Effector memory CD8-positive, alpha-beta T cell (primary cell): Measurements from ENCODE around the gene SORBS1.
"Not testable (repeated sequence)": the region's sequence is repeated elsewhere in the genome, so short reads cannot be mapped to it uniquely, and the experiment has no call there.

Source experiments
- ATAC-seq: fragments of 150-1000 bp; cut with Tn5 transposase; replicated peaks from 2 replicates; pipeline ENCODE4 v1.10.0; 2021; ENCODE audit warnings: mild to moderate bottlenecking, moderate library complexity
- DNase-seq, 3 experiments: peaks; one replicate each; pipeline ENCODE4 v3.0.0; 2021
- H3K27ac Mint-ChIP-seq, 2 donors: one replicate each; pipeline ENCODE4 v1.8.0; 2022; ENCODE audit warnings: mild to moderate bottlenecking in 2 of 2, mixed read lengths in 2 of 2, moderate library complexity in 2 of 2
- H3K27me3 Mint-ChIP-seq, 2 donors: one replicate each; pipeline ENCODE4 v1.8.0; 2022; ENCODE audit warnings: mixed read lengths in 2 of 2
- H3K36me3 Mint-ChIP-seq: one replicate; pipeline ENCODE4 v1.8.0; 2022; ENCODE audit warnings: mild to moderate bottlenecking, moderate library complexity, mixed read lengths; ENCODE audit not compliant: insufficient read depth
- H3K4me1 Mint-ChIP-seq, 2 donors: one replicate each; pipeline ENCODE4 v1.8.0; 2022; ENCODE audit warnings: low read depth in 2 of 2, mixed read lengths in 2 of 2
- H3K4me3 Mint-ChIP-seq, 2 donors: one replicate each; pipeline ENCODE4 v1.8.0; 2022; ENCODE audit warnings: mild to moderate bottlenecking in 2 of 2, mixed read lengths in 2 of 2, moderate library complexity in 2 of 2
- H3K9me3 Mint-ChIP-seq, 2 donors: one replicate each; pipeline ENCODE4 v1.8.0; 2022; ENCODE audit warnings: mixed read lengths in 2 of 2

Gene SORBS1

DNA sequence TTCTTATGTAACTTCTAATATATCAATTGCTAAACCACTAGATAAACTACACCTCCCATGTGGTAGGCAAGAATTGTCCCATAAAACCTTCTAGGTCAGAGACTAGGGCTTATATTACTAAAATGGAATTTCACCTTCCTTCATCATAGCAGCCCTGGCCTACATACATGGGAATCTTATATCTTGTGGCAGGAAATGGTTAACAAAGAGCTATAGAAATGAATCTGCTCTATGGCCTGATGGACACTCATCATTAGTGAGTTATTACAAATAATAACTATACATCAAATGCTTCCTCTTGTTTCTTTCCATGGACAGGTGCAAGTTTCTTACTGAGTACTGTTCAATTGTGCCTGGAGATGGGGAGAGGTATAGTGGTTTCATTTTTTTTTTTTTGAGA lies 208.0 kb downstream of the SORBS1 start:
- DNase-seq (no peak), ATAC-seq (no peak)
- no peak overlapping the region for H3K27ac Mint-ChIP-seq
- H3K4me1 Mint-ChIP-seq: no peaks in the 10 kb centered on the region
- no peak overlapping the region for H3K4me3 Mint-ChIP-seq
- no peaks in the 10 kb centered on the region for H3K27me3 Mint-ChIP-seq
- no peaks in the 10 kb centered on the region for H3K9me3 Mint-ChIP-seq
- no peaks in the 10 kb centered on the region for H3K36me3 Mint-ChIP-seq

DNA sequence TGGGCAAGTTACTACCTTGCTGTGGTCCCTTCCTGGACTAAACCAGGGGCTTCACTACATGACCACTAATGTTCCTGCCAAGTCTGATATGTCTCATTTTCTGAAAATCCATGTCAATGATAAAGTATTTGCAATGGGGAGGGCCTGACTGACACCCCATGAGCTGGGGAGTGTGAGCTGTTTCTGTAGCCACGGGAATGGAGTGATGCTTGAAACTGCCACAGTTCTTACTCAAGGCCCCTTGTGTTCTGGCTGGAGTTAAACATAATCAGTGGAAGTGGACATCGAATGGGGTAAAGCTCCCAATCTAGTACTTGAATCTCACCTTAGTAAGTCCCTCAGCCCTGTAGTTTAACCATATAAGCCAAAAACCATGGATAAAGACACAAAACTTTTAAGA lies 208.5 kb downstream of the SORBS1 start:
- Mint-ChIP-seq H3K4me1 (no peaks in the 10 kb centered on the region), H3K4me3 (no peak overlapping the region), H3K9me3 (no peaks in the 10 kb centered on the region), H3K27ac (no peak overlapping the region), H3K27me3 (no peaks in the 10 kb centered on the region), H3K36me3 (no peaks in the 10 kb centered on the region)
- DNase-seq: no peak
- no peak for ATAC-seq

DNA sequence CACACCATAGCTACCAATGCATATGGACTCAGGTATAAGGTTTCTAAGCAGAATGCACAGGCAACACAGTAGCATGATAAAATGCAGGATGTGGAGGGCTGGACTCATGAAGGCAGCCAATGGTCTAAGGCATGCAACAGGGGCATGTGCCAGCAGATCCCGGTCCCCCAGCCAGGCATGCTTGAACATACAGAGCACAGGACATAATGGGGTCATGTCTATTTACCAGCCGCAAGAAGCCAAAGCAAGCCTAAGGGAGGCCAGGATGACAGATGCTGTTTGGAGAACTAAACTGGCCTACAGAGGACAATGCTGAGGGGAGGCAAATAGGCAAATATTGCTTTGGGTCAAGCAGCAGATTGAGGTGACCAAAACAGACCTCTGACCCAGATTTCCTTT lies 210.3 kb downstream of the SORBS1 start:
- DNase-seq (no peak), ATAC-seq (no peak)
- no peak overlapping the region for H3K27ac Mint-ChIP-seq

DNA sequence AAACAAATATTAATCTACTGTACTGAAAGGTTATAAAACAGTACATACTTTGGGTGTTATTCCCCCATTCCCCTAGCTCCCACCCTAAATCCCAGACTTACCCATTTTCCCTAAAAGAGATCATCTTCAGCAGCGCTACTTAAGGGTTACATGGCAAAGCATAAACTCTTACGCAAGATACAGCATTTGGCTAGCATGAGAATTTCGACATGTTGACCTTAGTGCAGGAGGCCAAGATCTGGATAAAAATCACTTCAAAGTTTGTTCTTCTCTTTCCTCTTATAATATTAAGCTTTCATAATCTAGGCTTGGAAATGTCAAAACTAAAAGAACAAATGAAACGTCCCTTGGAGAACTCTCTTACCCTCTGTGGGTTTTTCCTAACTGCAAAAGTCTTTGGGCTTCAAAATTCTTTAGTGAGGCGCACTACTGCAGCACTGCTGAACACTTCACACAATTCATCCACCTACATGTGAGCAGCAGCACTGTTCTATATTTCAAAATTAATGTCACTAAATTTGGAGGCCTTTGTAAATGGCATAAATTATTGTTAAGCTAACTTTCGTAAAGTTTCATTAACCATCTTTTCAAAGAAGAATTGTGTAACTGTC lies 210.8 kb downstream of the SORBS1 start:
- ATAC-seq (no peak), DNase-seq (no peak)
- Mint-ChIP-seq H3K36me3 (no peaks in the 10 kb centered on the region), H3K27me3 (no peaks in the 10 kb centered on the region), H3K4me1 (no peaks in the 10 kb centered on the region), H3K9me3 (no peaks in the 10 kb centered on the region), H3K27ac (no peak overlapping the region), H3K4me3 (no peak overlapping the region)

More for the DNA sequence above, 210.3 kb downstream of the SORBS1 start:
- H3K36me3 Mint-ChIP-seq: no peaks in the 10 kb centered on the region
- no peaks in the 10 kb centered on the region for H3K4me1 Mint-ChIP-seq
- no peak overlapping the region for H3K4me3 Mint-ChIP-seq
- H3K9me3 Mint-ChIP-seq: no peaks in the 10 kb centered on the region
- H3K27me3 Mint-ChIP-seq: no peaks in the 10 kb centered on the region

DNA sequence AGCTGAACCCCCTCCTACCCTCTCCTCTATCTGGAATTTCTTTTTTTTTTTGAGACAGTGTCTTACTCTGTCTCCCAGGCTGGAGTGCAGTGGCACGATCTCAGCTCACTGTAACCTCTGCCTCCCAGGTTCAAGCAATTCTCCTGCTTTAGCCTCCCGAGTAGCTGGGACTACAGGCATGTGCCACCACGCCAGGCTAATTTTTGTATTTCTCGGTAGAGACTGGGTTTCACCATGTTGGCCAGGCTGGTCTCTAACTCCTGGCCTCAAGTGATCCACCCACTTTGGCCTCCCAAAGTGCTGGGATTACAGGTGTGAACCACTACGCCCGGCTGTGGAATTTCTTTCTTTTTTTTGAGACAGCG lies 213.8 kb downstream of the SORBS1 start:
- H3K36me3 Mint-ChIP-seq, DNase-seq, H3K27me3 Mint-ChIP-seq, H3K4me1 Mint-ChIP-seq, H3K9me3 Mint-ChIP-seq, ATAC-seq, H3K27ac Mint-ChIP-seq, H3K4me3 Mint-ChIP-seq: not testable (repeated sequence)

DNA sequence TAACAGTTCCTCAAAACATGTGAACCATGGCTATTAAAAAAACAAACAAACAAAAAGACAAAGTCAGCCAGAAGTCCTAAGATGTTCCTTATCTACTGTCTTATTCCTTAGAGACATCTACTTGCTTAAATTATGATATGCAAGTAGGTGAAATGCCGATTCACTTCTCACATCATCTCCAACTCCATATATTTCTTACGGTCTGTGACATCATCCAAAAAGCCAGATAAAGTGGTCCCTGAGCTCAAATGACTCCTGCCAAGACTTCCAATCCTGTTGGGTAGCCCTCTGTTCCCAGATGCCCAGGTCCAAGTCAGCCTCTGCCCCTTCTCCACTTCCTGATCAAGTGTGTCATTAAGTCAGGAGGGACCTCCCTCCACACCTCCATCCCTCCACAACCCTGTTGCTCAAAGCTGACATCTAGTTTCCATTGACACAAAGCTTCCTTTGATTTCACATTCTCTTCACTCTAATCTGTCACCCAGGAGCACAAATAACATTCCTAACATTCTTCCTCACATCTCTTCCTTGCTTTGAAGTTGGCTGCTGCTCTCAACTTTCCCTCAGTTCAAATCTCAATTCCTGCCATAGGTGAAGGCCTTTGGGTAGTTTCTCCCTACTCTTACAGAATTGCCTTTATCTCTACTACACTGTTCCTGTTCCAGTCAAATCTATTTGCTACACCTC lies 214.3 kb downstream of the SORBS1 start:
- no peaks in the 10 kb centered on the region for H3K36me3 Mint-ChIP-seq
- no peak overlapping the region for H3K27ac Mint-ChIP-seq
- DNase-seq: no peak
- no peaks in the 10 kb centered on the region for H3K4me1 Mint-ChIP-seq
- no peak for ATAC-seq
- no peaks in the 10 kb centered on the region for H3K27me3 Mint-ChIP-seq
- no peak overlapping the region for H3K4me3 Mint-ChIP-seq
- no peaks in the 10 kb centered on the region for H3K9me3 Mint-ChIP-seq

DNA sequence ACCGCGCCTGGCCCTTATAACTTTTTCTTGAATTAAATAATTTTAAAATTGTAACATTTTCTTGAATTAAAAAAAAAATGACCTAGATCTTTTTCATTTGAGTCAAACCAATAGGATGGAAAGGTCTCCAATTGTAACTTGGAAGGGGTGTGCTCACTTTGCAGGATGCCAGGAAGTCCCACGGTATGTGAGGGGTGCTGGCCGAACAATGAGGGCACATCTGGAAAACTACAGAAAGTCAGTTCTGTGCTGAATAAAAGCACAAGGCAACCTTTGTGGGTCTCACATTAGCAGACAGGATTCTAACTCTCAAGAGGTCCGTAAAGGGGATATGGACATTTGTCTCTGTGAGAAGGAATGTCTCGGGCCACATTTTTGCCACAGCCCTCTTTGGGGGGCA lies 217.6 kb downstream of the SORBS1 start:
- Mint-ChIP-seq H3K9me3 (no peaks in the 10 kb centered on the region), H3K27ac (no peak overlapping the region), H3K36me3 (no peaks in the 10 kb centered on the region), H3K27me3 (no peaks in the 10 kb centered on the region), H3K4me3 (no peak overlapping the region), H3K4me1 (no peaks in the 10 kb centered on the region)
- DNase-seq (no peak), ATAC-seq (no peak)

DNA sequence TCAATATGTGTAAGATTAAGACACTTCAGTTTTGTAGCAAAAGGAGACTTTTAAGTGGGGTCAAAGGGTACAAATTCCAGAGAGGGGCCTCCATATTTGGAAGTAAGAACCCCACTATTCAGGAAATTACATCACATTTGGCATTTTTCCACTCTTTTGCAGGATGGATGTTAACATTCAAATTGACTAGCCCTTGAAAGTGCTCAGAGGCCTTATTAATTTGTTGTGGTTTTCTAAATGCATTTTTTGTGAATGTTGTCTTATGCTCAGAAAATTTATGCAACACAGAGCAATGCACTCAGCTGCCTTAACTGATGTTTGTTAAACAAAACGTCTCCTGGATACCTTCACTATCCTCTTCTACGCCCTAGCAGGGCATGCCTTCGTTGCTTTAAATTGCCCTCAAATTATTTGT lies 219.4 kb downstream of the SORBS1 start:
- Mint-ChIP-seq H3K27me3 (no peaks in the 10 kb centered on the region), H3K9me3 (no peaks in the 10 kb centered on the region), H3K4me3 (no peak overlapping the region), H3K27ac (no peak overlapping the region), H3K4me1 (no peaks in the 10 kb centered on the region), H3K36me3 (no peaks in the 10 kb centered on the region)
- DNase-seq (no peak), ATAC-seq (no peak)

DNA sequence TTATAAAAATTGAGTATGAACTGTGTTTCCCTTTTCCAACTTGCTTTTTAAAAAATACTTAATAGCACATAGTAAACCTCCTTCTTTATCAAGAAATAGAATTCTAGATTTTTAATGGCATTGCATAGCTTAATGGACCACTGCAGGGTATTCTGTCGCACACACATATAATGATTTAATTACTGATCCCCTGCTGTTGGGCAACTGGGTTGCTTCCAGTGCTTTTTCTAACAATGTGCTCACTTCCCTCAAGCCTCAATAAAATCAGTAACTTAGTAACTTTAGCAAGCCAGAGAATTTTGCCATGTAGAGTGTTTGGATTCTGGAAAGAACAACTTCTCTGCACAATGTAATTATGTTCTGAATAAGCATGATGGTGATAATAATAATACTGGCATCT lies 221.3 kb downstream of the SORBS1 start:
- no peaks in the 10 kb centered on the region for H3K36me3 Mint-ChIP-seq
- no peak for DNase-seq
- no peaks in the 10 kb centered on the region for H3K4me1 Mint-ChIP-seq
- H3K27ac Mint-ChIP-seq: no peak overlapping the region
- H3K4me3 Mint-ChIP-seq: no peak overlapping the region
- no peaks in the 10 kb centered on the region for H3K9me3 Mint-ChIP-seq
- H3K27me3 Mint-ChIP-seq: no peaks in the 10 kb centered on the region
- ATAC-seq: no peak

DNA sequence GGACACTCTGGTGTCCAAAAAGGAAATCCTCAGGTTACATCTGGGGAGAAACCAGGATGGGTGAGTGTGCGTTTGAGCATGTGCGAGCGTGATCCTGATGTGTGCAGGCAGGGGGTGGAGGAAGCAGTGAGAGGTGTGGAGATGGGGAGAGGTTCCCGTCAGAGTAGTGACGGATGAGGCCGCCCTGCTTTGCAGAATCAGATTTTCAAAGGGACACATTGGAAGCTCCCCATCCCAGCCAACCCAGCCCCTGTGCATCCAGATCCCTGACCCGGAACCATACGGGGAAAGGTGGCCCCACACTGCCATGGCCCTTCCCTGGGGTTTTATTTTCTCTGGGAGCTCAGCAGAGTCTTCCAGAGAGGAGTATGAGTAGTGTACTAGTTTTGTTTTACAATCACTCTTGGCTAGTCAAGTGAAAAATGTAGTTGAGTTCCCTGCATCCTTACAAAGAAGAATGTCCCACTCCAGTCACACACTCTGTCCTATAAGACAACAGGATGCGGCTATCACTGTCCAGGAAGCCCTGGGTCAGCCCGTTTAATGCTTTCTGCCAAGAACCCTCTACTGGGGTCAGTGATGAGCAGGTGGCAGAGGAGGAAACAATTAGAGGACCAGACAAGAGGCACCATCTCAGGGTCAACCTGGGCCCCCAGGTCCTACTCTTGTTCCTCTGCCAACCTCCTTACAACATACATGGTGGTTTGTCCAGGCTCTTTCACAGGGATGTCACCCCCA lies 223.6 kb downstream of the SORBS1 start:
- no peaks in the 10 kb centered on the region for H3K36me3 Mint-ChIP-seq
- DNase-seq: no peak
- H3K27me3 Mint-ChIP-seq: no peaks in the 10 kb centered on the region

DNA sequence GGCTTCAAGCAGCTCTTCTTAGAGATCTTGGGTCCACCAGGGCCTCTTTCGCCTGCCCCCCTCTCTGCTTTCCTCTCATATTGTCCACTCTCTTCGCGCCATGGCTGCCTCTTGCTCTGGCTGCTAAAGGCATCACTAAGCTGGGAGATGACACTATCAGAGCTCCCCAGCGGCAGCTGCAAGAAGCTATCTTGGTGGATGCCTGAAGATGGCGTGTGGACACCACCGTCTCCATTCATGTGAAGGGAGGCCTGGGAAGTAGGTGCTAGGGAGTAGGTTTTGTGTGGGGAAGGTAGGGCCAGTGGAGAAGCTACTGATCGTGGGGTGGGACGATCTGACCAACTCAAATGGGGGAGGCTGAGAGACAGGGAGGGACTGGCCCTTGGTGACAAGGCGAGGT lies 224.5 kb downstream of the SORBS1 start:
- ATAC-seq: no peak
- no peak overlapping the region for H3K27ac Mint-ChIP-seq
- H3K4me3 Mint-ChIP-seq: no peak overlapping the region
- H3K9me3 Mint-ChIP-seq: no peaks in the 10 kb centered on the region
- no peaks in the 10 kb centered on the region for H3K36me3 Mint-ChIP-seq
- no peaks in the 10 kb centered on the region for H3K4me1 Mint-ChIP-seq
- no peaks in the 10 kb centered on the region for H3K27me3 Mint-ChIP-seq
- DNase-seq: no peak

More for the DNA sequence above, 223.6 kb downstream of the SORBS1 start:
- Mint-ChIP-seq H3K9me3 (no peaks in the 10 kb centered on the region), H3K4me3 (no peak overlapping the region), H3K27ac (no peak overlapping the region), H3K4me1 (no peaks in the 10 kb centered on the region)
- no peak for ATAC-seq

DNA sequence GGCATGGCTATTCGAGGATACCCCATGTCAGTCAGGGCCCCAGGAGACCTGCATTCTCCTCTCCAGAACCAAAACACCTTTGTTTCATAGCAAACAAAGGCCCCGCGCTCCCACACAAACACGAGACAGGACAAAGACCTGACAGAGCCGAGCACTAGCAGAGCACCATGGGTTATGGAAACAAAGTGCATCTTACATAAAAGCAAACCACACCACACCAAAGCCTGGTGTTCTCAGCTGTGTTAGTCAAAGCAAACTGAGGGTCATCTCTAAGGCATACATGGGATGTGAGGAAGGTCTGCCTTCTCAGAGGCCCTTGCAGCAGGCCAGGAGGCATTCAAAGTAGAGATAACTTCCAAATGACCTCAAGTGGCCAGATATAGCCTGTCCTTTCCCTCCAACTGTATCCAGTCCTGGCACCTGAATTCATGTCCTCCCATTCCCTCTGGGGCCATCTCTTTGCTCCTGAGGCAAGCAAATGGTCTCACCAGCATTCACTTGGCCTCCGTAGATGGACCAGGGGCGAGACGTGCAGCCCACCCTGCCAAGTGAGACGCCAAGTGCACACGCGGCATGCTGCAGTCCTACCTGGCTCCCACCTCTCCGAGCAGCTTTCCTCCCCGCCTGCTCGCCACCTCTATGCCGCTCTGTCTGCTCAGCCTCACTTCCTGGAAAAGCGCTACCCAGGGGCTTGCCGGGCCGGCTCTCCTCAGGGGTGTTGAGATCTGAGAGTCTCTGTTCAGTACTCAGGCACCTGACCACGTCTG lies 225.1 kb downstream of the SORBS1 start:
- H3K36me3 Mint-ChIP-seq: no peaks in the 10 kb centered on the region
- H3K4me1 Mint-ChIP-seq: no peaks in the 10 kb centered on the region
- no peak for ATAC-seq
- H3K4me3 Mint-ChIP-seq: no peak overlapping the region
- no peak for DNase-seq
- no peak overlapping the region for H3K27ac Mint-ChIP-seq
- no peaks in the 10 kb centered on the region for H3K27me3 Mint-ChIP-seq
- no peaks in the 10 kb centered on the region for H3K9me3 Mint-ChIP-seq

DNA sequence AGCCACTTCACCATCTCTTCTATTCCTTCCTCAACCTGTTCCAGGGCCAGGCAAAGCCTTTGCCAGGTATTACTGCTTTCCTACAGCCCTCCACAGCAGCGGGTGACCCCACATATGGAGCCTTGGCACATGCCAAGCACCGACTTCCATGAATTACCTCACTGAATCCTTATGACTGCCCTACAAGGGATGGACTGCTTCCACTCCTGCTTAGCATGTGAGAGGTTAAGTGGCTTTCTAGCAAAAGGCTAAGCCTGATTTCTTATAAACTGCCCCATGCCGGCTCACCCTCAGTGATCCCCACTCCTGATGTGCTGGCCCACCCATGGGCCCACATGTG lies 226.4 kb downstream of the SORBS1 start:
- no peaks in the 10 kb centered on the region for H3K4me1 Mint-ChIP-seq
- no peaks in the 10 kb centered on the region for H3K27me3 Mint-ChIP-seq
- no peak overlapping the region for H3K4me3 Mint-ChIP-seq
- H3K36me3 Mint-ChIP-seq: no peaks in the 10 kb centered on the region
- H3K27ac Mint-ChIP-seq: no peak overlapping the region
- H3K9me3 Mint-ChIP-seq: no peaks in the 10 kb centered on the region
- no peak for ATAC-seq
- DNase-seq: no peak
